ENCODE measurements around the gene UBLCP1. TPM values are rescaled to one million over a fixed set of nuclear protein-coding genes. Genes with fewer than 3 reads are reported as not detected.
A peak's percentile ranks its signal among the peaks of the same experiment; 100 is the strongest.
"Not testable (repeated sequence)": the region's sequence is repeated elsewhere in the genome, so short reads cannot be mapped to it uniquely, and the experiment has no call there.

UBLCP1 gene
- total RNA-seq, 2 donors from 2014 or later = 17.0 to 22.8 TPM

- Histone ChIP-seq H3K4me3 (no peak overlapping the region), H3K27me3 (replicated peaks; ENCODE audit: insufficient read depth) (no peaks in the 10 kb centered on the region), H3K36me3 (no peaks in the 10 kb centered on the region), H3K4me1 (replicated peaks) (no peaks in the 10 kb centered on the region), H3K9me3 (no peaks in the 10 kb centered on the region), H3K27ac (no peak overlapping the region)
- 71% methylated on average over 2 of the region's 2 CpGs for WGBS
- intact Hi-C loops (cut with DNase I) = no loop called here
- DNase-seq (ENCODE audit: low spot score) = no peak
- TF ChIP-seq POLR2AphosphoS5 (IDR thresholded peaks at IDR 0.05) (no peak), CTCF (IDR thresholded peaks at IDR 0.05) (no peak), POLR2A (IDR thresholded peaks at IDR 0.05) (no peak)
These were observed 13.9 kb upstream of the UBLCP1 start for GRCh38 chr5:159249158-159249557.

GRCh38 chr5:159252195-159252594 is 10.9 kb upstream of the UBLCP1 start:
- no peaks in the 10 kb centered on the region for H3K27me3 ChIP-seq (replicated peaks; ENCODE audit: insufficient read depth)
- no peaks in the 10 kb centered on the region for H3K9me3 ChIP-seq
- TF ChIP-seq CTCF (IDR thresholded peaks at IDR 0.05) = no peak
- TF ChIP-seq POLR2AphosphoS5 (IDR thresholded peaks at IDR 0.05) = no peak
- no peak for TF ChIP-seq POLR2A (IDR thresholded peaks at IDR 0.05)
- H3K4me1 ChIP-seq (replicated peaks) = no peaks in the 10 kb centered on the region
- intact Hi-C loops (cut with DNase I) = no loop called here
- H3K36me3 ChIP-seq = no peaks in the 10 kb centered on the region
- WGBS = 93% methylated on average over 1 of the region's 1 CpG
- H3K27ac ChIP-seq = no peak overlapping the region
- H3K4me3 ChIP-seq = no peak overlapping the region
- no peak for DNase-seq (ENCODE audit: low spot score)

- no peak for DNase-seq (ENCODE audit: low spot score)
- Histone ChIP-seq H3K9me3 (no peaks in the 10 kb centered on the region), H3K4me1 (replicated peaks) (no peaks in the 10 kb centered on the region), H3K36me3 (no peaks in the 10 kb centered on the region), H3K4me3 (no peak overlapping the region), H3K27ac (no peak overlapping the region), H3K27me3 (replicated peaks; ENCODE audit: insufficient read depth) (no peaks in the 10 kb centered on the region)
- intact Hi-C loops (cut with DNase I) = no loop called here
- no peak for TF ChIP-seq CTCF (IDR thresholded peaks at IDR 0.05)
- TF ChIP-seq POLR2AphosphoS5 (IDR thresholded peaks at IDR 0.05) = no peak
- no peak for TF ChIP-seq POLR2A (IDR thresholded peaks at IDR 0.05)
These were observed 6.1 kb upstream of the UBLCP1 start for GRCh38 chr5:159257007-159257406.

- H3K27ac ChIP-seq = no peak overlapping the region
- H3K4me1 ChIP-seq (replicated peaks) = no peaks in the 10 kb centered on the region
- no peaks in the 10 kb centered on the region for H3K9me3 ChIP-seq
- intact Hi-C loops (cut with DNase I) = no loop called here
- 74% methylated on average over 6 of the region's 6 CpGs for WGBS
- no peak for DNase-seq (ENCODE audit: low spot score)
- TF ChIP-seq POLR2AphosphoS5 (IDR thresholded peaks at IDR 0.05) (no peak), CTCF (IDR thresholded peaks at IDR 0.05) (peak in 1 of 4 experiments; percentile 40)
- H3K27me3 ChIP-seq (replicated peaks; ENCODE audit: insufficient read depth) = no peaks in the 10 kb centered on the region
- no peaks in the 10 kb centered on the region for H3K36me3 ChIP-seq
- H3K4me3 ChIP-seq = no peak overlapping the region
These were observed 5.3 kb upstream of the UBLCP1 start for GRCh38 chr5:159257629-159258283.

- Histone ChIP-seq H3K36me3 (no peaks in the 10 kb centered on the region), H3K27ac (no peak overlapping the region), H3K9me3 (no peaks in the 10 kb centered on the region), H3K4me1 (replicated peaks) (no peaks in the 10 kb centered on the region), H3K27me3 (replicated peaks; ENCODE audit: insufficient read depth) (no peaks in the 10 kb centered on the region), H3K4me3 (no peak overlapping the region)
- WGBS = 87% methylated on average over 2 of the region's 2 CpGs
- TF ChIP-seq POLR2AphosphoS5 (IDR thresholded peaks at IDR 0.05) = no peak
- TF ChIP-seq POLR2A (IDR thresholded peaks at IDR 0.05) = no peak
- no peak for TF ChIP-seq CTCF (IDR thresholded peaks at IDR 0.05)
- no peak for DNase-seq (ENCODE audit: low spot score)
- intact Hi-C loops (cut with DNase I) = no loop called here
These were observed 4.7 kb upstream of the UBLCP1 start for GRCh38 chr5:159258361-159258760.

- not testable (repeated sequence) for H3K36me3 ChIP-seq; H3K27me3 ChIP-seq (replicated peaks; ENCODE audit: insufficient read depth); H3K4me3 ChIP-seq; H3K27ac ChIP-seq; DNase-seq (ENCODE audit: low spot score); H3K9me3 ChIP-seq; H3K4me1 ChIP-seq (replicated peaks)
- 60% methylated on average over 4 of the region's 4 CpGs for WGBS
- intact Hi-C loops (cut with DNase I) = loop anchor here (5.0 kb wide), 2 partner anchors 53 to 103 kb away; partner anchors contain the start of gene RNF145
These were observed 2.9 kb upstream of the UBLCP1 start for GRCh38 chr5:159260212-159260611.
